Activated naive CD8-positive, alpha-beta T cell (primary cell): ENCODE measurements around the gene ZDHHC4.
"Not testable (repeated sequence)": the region's sequence is repeated elsewhere in the genome, so short reads cannot be mapped to it uniquely, and the experiment has no call there.

Experiments used
- H3K27ac Mint-ChIP-seq: one replicate; pipeline ENCODE4 v1.8.0; 2021; ENCODE audit warnings: mixed read lengths
- H3K27me3 Mint-ChIP-seq: one replicate; pipeline ENCODE4 v1.8.0; 2021; ENCODE audit warnings: mixed read lengths
- H3K36me3 Mint-ChIP-seq: one replicate; pipeline ENCODE4 v1.8.0; 2021; ENCODE audit warnings: mixed read lengths
- H3K4me1 Mint-ChIP-seq: one replicate; pipeline ENCODE4 v1.8.0; 2021; ENCODE audit warnings: low read depth, mixed read lengths
- H3K4me3 Mint-ChIP-seq: one replicate; pipeline ENCODE4 v1.8.0; 2021; ENCODE audit warnings: mild to moderate bottlenecking, mixed read lengths
- H3K9me3 Mint-ChIP-seq: one replicate; pipeline ENCODE4 v1.8.0; 2021; ENCODE audit warnings: low read depth, mixed read lengths

The ZDHHC4 gene

GRCh38 chr7:6630007-6630849 is 53.0 kb downstream of the ZDHHC4 start:
- H3K4me1 Mint-ChIP-seq, result peaks cover 3% of the 10 kb centered on the region
- H3K27me3 Mint-ChIP-seq, result no peaks in the 10 kb centered on the region
- no peaks in the 10 kb centered on the region for H3K9me3 Mint-ChIP-seq
- no peaks in the 10 kb centered on the region for H3K36me3 Mint-ChIP-seq
- no peak overlapping the region for H3K27ac Mint-ChIP-seq
- no peak overlapping the region for H3K4me3 Mint-ChIP-seq

- no peak overlapping the region for H3K27ac Mint-ChIP-seq
- H3K27me3 Mint-ChIP-seq, result no peaks in the 10 kb centered on the region
- H3K9me3 Mint-ChIP-seq, result no peaks in the 10 kb centered on the region
- H3K4me1 Mint-ChIP-seq, result peaks cover 2% of the 10 kb centered on the region
- H3K4me3 Mint-ChIP-seq, result no peak overlapping the region
- no peaks in the 10 kb centered on the region for H3K36me3 Mint-ChIP-seq
Measured at GRCh38 chr7:6631605-6632004, 54.4 kb downstream of the ZDHHC4 start.

- Mint-ChIP-seq H3K27me3 (no peaks in the 10 kb centered on the region), H3K27ac (no peak overlapping the region), H3K9me3 (no peaks in the 10 kb centered on the region), H3K4me3 (no peak overlapping the region), H3K4me1 (peaks cover 13% of the 10 kb centered on the region), H3K36me3 (no peaks in the 10 kb centered on the region)
Measured at GRCh38 chr7:6634021-6634420, 56.8 kb downstream of the ZDHHC4 start.

GRCh38 chr7:6634971-6635370 is 57.7 kb downstream of the ZDHHC4 start:
- H3K27ac Mint-ChIP-seq, H3K36me3 Mint-ChIP-seq, H3K9me3 Mint-ChIP-seq, H3K27me3 Mint-ChIP-seq: not testable (repeated sequence)
- Mint-ChIP-seq H3K4me1 (peaks cover 23% of the 10 kb centered on the region), H3K4me3 (peak overlapping the region; percentile 47)

GRCh38 chr7:6636741-6637543 is 59.7 kb downstream of the ZDHHC4 start, which contains the start of gene ZNF316:
Gene ZNF316 (plus strand): TSS chr7:6637318. CDS start chr7:6642410, 5,092 bp downstream.
- peak within 1 kb of the TSS; percentile 72 for H3K27ac Mint-ChIP-seq
- H3K4me1 Mint-ChIP-seq, result peaks cover 26% of the 10 kb centered on the region
- peak within 1 kb of the TSS; percentile 92 for H3K4me3 Mint-ChIP-seq
- H3K36me3 Mint-ChIP-seq, result peaks cover 4% of the 10 kb centered on the region
- H3K27me3 Mint-ChIP-seq, result no peaks in the 10 kb centered on the region
- no peaks in the 10 kb centered on the region for H3K9me3 Mint-ChIP-seq

- H3K4me3 Mint-ChIP-seq, result peak overlapping the region; percentile 92
- no peaks in the 10 kb centered on the region for H3K9me3 Mint-ChIP-seq
- H3K27me3 Mint-ChIP-seq, result no peaks in the 10 kb centered on the region
- peaks cover 26% of the 10 kb centered on the region for H3K4me1 Mint-ChIP-seq
- peak overlapping the region; percentile 72 for H3K27ac Mint-ChIP-seq
- peaks cover 4% of the 10 kb centered on the region for H3K36me3 Mint-ChIP-seq
Measured at GRCh38 chr7:6637544-6638229, 60.4 kb downstream of the ZDHHC4 start.
